Coronary artery (tissue), 2 donors: ENCODE measurements around the gene INPP5A.
"Not testable (repeated sequence)": the region's sequence is repeated elsewhere in the genome, so short reads cannot be mapped to it uniquely, and the experiment has no call there.

Experiments used
- DNase-seq: peaks from one replicate; pipeline ENCODE4 v3.0.0-alpha.2; 2017; ENCODE audit warnings: low spot score
- H3K27ac ChIP-seq, 2 donors: fragments of 200-600 bp; sonication (generic); one replicate each; pipeline ENCODE4 v1.5.1; 2016 to 2019
- H3K4me3 ChIP-seq: fragments of 200-600 bp; sonication (generic); 2 replicates; pipeline ENCODE4 v1.5.1; 2016; ENCODE audit warnings: mild to moderate bottlenecking, moderate library complexity
- TF ChIP-seq, protein P1 (sequence below): fragments of 200-600 bp; sonication (generic); IDR thresholded peaks from one replicate; pipeline ENCODE4 v1.5.1; 2019; ENCODE audit warnings: antibody characterized with exemption

The INPP5A gene

DNA sequence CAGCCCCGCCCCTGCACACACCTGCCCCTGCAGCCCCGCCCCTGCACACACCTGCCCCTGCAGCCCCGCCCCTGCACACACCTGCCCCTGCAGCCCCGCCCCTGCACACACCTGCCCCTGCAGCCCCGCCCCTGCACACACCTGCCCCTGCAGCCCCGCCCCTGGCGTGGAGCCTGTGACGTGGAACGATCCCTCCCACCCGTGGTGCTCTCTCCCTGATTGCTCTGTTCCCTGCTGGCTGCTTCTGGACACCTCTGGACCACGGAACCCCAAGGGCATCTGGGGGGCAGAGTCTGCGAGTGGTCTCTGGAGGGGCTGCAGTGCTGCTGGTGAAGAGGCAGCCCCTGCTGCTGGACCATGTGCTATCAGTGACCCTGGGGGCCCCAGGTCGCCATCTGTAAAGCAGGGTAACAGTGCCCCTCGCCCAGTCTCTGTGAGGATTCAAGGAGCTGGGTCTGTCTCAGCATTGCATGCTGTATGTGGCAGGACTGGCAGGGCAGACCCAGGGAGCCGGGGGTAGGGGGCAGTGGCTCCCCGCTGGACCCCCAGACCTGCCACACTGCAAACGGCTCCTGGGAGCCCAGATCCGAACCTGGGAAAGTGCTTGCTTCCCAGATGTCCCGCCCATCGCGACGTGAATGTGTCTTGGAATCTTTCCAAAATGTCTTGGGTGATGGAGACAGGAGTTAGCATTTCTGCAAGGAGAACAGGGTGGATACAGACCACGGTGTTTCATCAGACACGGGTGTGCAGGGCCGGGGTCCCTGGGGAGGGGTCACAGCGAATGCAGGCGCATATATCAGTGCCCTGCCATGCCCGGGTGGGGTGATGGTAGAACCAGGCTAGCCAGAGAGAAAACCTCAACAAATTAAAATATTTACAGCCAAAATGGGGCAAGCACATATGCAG, 276.2 kb downstream of the INPP5A start:
- DNase-seq = no peak
- TF ChIP-seq, protein P1, sequence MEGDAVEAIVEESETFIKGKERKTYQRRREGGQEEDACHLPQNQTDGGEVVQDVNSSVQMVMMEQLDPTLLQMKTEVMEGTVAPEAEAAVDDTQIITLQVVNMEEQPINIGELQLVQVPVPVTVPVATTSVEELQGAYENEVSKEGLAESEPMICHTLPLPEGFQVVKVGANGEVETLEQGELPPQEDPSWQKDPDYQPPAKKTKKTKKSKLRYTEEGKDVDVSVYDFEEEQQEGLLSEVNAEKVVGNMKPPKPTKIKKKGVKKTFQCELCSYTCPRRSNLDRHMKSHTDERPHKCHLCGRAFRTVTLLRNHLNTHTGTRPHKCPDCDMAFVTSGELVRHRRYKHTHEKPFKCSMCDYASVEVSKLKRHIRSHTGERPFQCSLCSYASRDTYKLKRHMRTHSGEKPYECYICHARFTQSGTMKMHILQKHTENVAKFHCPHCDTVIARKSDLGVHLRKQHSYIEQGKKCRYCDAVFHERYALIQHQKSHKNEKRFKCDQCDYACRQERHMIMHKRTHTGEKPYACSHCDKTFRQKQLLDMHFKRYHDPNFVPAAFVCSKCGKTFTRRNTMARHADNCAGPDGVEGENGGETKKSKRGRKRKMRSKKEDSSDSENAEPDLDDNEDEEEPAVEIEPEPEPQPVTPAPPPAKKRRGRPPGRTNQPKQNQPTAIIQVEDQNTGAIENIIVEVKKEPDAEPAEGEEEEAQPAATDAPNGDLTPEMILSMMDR = no peak
- Histone ChIP-seq H3K27ac (no peak overlapping the region), H3K4me3 (no peak overlapping the region)

DNA sequence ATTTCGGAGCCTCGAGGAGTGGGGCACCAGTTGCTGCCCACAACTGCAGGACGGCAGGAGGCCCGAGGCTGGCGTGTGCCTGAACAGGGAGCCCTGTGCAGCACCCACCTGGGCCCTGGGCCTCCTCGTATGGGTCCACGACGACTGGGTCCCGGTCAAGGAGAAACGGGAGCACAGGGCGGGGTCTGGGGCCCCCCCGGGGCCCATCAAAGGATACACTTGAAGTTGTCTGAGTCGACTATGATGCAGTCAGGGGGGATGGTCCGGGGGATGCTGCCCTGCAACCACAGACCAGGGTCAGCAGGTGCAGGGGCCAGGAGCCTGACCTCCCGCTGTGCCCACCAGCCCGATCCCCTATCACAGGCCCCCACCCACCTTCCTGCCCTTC, 276.9 kb downstream of the INPP5A start:
- no peak overlapping the region for H3K27ac ChIP-seq
- TF ChIP-seq, protein P1 = no peak
- DNase-seq = no peak
- no peak overlapping the region for H3K4me3 ChIP-seq

DNA sequence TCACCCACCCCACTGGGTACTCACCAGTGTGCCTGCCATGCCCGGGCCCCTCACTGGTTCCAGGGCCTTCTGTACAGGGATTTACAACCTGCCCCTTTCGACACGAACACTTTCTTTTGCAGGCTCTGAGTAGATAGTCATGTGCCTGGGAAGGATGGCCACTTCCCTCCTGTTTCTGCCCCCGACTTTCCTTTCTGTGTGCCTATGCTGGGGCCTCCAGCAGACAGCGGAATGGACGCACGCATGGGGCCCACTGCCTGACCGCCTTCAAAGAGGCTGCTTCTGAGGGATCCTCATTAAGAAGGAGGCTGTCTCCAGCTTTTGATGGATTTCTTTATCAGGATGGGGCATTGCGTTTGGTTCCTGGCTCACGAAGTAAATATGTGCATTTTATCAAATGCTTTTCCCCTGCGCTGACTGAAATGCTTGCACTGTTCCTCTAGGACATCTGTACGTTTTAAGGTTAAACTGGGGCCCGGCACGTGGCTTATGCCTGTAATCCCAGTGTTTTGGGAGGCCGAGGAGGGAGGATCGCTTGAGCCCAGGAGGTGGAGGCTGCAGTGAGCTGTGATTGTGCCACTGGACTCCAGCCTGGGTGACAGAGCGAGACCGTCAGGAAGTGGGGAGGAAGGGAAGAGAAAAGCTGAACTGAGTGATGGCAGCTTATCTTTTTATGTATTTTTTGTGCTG, 277.7 kb downstream of the INPP5A start:
- TF ChIP-seq, protein P1 = no peak

DNA sequence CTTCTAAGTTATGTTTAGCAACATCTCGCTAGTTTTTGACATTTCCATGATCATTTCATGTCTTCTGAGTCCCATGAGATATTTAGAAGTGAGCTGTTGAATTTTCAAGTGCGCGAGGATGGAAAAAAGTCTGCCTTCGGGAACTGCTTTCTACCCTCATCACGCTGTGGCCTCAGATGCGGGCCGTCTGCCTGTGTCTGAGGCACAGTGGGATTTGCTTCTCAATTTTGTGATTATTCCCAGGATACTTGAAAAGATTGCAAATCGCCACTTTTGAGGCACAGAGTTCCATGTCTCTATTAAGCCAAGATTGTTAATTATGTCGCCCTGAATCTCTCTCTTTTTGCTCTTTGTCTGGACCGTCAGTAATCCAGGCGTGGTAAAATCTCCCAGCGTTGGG, 279.1 kb downstream of the INPP5A start:
- DNase-seq = no peak
- Histone ChIP-seq H3K4me3 (no peak overlapping the region), H3K27ac (no peak overlapping the region)
- TF ChIP-seq, protein P1 = no peak

More for the DNA sequence above, 277.7 kb downstream of the INPP5A start:
- H3K4me3 ChIP-seq = no peak overlapping the region
- no peak for DNase-seq
- H3K27ac ChIP-seq = no peak overlapping the region

DNA sequence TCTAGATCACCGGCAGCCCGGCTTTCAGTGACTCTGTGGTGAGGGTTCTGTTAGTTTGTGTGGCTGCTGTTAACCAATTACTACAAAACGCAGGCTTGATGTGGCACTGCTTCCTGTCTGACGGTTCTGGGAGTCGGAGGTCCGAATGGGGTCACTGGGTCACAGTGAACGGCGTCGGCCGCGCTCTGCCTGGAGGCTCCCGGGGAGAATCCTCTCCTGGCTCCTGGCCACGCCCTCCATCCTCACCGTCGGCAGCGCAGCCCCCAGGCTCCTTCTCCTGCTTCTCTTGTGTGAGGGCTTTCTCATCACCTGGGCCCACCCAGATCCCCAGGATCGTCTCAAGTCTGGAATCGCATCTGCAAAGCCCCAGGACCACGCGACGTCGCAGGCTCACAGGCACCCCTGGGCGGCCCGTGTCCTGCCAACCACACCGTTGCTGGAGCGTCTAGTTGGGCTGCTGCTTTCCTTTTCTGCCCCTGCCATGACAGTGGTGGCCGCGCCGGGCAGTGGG, 280.2 kb downstream of the INPP5A start:
- TF ChIP-seq, protein P1 = no peak
- Histone ChIP-seq H3K27ac (no peak overlapping the region), H3K4me3 (no peak overlapping the region)
- no peak for DNase-seq

DNA sequence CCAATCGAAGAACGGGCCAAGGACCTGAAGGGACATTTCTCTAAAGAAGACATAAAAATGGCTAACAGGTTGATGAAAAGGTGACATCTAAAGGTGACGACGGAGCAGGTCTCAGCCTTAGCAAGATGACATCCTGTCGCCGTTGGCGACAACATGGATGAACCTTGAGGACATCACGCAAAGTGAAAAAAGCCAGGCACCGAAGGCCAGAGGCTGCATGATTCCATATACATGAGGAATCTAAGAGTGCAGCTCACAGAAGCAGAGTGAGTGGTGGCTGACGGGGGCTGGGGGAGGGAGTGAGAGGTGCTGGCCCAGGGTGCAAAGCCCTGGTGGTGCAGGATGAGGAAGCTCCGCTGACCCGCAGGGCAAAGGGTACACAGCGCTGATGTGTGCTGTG, 282.5 kb downstream of the INPP5A start:
- Histone ChIP-seq H3K27ac (no peak overlapping the region), H3K4me3 (no peak overlapping the region)
- TF ChIP-seq, protein P1 = no peak
- no peak for DNase-seq

DNA sequence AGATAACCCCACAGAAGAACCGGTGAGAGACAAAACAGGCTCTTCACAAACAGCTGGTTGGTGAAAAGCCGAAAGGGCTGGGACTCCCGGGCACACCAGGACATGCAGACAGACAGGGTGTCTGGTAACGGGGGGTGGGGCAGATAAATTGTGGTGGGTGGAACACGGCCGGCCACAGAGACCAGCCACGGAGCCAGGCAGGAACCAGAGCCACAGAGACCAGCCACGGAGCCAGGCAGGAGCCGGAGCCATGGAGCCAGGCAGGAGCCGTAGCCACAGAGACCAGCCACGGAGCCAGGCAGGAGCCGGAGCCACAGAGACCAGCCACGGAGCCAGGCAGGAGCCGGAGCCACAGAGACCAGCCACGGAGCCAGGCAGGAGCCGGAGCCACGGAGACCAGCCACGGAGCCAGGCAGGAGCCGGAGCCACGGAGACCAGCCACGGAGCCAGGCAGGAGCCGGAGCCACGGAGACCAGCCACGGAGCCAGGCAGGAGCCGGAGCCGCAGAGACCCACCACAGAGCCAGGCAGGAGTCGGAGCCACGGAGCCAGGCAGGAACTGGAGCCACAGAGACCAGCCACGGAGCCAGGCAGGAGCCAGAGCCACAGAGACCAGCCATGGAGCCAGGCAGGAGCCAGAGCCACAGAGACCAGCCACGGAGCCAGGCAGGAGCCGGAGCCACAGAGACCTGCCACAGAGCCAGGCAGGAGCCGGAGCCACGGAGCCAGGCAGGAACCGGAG, 288.4 kb downstream of the INPP5A start:
- DNase-seq, H3K4me3 ChIP-seq, H3K27ac ChIP-seq: not testable (repeated sequence)
